Measurements from ENCODE around the gene PFKM.

DNA sequence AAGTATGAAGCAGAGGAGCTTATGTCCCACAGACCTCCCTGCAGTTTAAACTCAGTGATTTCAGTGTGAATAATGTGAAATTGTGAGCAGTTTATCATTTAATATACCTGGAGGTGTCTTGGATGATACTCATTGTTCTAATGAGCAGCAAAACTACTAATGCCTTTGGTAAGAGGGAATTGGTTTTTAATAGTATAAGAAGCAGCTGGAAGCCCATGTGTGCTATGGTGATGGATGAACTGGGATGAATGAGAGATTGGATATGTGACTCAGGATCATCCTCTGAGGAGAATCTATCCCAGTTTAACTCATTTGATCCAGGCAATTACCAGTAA is 57.2 kb downstream of the PFKM start:
- no peak for TF ChIP-seq RXRA (IDR thresholded peaks at IDR 0.05)
- TF ChIP-seq, protein P1, sequence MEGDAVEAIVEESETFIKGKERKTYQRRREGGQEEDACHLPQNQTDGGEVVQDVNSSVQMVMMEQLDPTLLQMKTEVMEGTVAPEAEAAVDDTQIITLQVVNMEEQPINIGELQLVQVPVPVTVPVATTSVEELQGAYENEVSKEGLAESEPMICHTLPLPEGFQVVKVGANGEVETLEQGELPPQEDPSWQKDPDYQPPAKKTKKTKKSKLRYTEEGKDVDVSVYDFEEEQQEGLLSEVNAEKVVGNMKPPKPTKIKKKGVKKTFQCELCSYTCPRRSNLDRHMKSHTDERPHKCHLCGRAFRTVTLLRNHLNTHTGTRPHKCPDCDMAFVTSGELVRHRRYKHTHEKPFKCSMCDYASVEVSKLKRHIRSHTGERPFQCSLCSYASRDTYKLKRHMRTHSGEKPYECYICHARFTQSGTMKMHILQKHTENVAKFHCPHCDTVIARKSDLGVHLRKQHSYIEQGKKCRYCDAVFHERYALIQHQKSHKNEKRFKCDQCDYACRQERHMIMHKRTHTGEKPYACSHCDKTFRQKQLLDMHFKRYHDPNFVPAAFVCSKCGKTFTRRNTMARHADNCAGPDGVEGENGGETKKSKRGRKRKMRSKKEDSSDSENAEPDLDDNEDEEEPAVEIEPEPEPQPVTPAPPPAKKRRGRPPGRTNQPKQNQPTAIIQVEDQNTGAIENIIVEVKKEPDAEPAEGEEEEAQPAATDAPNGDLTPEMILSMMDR (IDR thresholded peaks at IDR 0.05; ENCODE audit: low read depth, low read length, missing input control): no peak
- no peak for TF ChIP-seq SP1 (IDR thresholded peaks at IDR 0.05)
- TF ChIP-seq YY1 (IDR thresholded peaks at IDR 0.05): no peak
- no peak for TF ChIP-seq EGR1 (IDR thresholded peaks at IDR 0.05; ENCODE audit: low read depth in 2 of 2)
- TF ChIP-seq, protein P2, sequence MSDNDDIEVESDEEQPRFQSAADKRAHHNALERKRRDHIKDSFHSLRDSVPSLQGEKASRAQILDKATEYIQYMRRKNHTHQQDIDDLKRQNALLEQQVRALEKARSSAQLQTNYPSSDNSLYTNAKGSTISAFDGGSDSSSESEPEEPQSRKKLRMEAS (IDR thresholded peaks at IDR 0.05): no peak
